Measurements from ENCODE around the gene NOP16. TPM values are rescaled to one million over a fixed set of nuclear protein-coding genes. Genes with fewer than 3 reads are reported as not detected.
A peak's percentile ranks its signal among the peaks of the same experiment; 100 is the strongest.

NOP16 gene
- total and polyA plus RNA-seq, 2 of the 13 experiments (the other 11 are each of a cell fraction or from before 2014, with no cell fraction given) = 43.3 to 48.4 TPM

DNA sequence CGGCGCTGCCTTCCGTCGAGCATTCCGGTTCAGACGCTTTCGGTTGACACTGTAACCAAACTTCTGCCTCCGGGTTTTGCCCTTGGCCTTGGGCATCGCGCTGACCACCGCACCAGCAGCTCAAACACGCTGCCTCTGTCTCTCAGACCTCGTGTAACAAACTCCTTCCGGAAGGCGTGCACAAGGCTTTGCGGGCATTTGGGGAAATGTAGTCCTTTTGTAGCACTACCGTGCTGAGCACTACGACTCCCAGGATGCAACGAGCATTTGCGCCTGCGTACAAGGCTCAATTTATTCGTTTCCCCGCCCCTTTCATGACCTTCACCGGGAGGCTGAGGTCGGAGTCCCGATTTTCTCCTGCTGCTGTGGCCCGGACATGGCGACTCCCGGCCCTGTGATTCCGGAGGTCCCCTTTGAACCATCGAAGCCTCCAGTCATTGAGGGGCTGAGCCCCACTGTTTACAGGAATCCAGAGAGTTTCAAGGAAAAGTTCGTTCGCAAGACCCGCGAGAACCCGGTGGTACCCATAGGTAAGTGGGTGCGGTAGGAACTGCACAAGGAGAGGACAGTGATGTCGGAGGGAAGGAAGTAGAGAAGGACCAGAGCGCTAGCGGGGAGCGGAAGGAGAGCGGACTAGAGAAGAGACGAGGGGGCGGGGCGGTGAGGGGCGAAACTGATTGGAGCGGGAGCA, at the start of gene NOP16, which contains the start of gene HIGD2A (continued):
- TF ChIP-seq, protein P1, sequence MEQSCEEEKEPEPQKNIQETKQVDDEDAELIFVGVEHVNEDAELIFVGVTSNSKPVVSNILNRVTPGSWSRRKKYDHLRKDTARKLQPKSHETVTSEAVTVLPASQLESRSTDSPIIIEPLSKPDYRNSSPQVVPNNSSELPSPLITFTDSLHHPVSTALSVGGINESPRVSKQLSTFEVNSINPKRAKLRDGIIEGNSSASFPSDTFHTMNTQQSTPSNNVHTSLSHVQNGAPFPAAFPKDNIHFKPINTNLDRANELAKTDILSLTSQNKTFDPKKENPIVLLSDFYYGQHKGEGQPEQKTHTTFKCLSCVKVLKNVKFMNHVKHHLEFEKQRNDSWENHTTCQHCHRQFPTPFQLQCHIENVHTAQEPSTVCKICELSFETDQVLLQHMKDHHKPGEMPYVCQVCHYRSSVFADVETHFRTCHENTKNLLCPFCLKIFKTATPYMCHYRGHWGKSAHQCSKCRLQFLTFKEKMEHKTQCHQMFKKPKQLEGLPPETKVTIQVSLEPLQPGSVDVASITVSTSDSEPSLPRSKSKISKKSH (CRISPR knock-in tag; IDR thresholded peaks at IDR 0.05; ENCODE audit: borderline replicate concordance) = peak; percentile 91
- TF ChIP-seq GATAD2A (CRISPR knock-in tag; IDR thresholded peaks at IDR 0.05) (0 out of 2 replicates have a peak, but pooled peaks have one; percentile 20), ZFX (CRISPR knock-in tag; IDR thresholded peaks at IDR 0.05; ENCODE audit: low read depth) (peak; percentile 85), NCOA5 (CRISPR knock-in tag; IDR thresholded peaks at IDR 0.05) (no peak), SMAD1 (CRISPR knock-in tag; IDR thresholded peaks at IDR 0.05; ENCODE audit: borderline replicate concordance, low read depth) (peak; percentile 76; the same call in 1 of the 2 replicates), ZGPAT (CRISPR knock-in tag; IDR thresholded peaks at IDR 0.05) (peak; percentile 86), EEA1 (CRISPR knock-in tag; IDR thresholded peaks at IDR 0.05; ENCODE audit: borderline replicate concordance) (no peak; the same call in 1 of the 2 replicates), NFYC (CRISPR knock-in tag; IDR thresholded peaks at IDR 0.05) (peak; percentile 70), XRCC5 (optimal IDR thresholded peaks at IDR 0.05; ENCODE audit: low read length) (peak; percentile 94), GATAD1 (CRISPR knock-in tag; IDR thresholded peaks at IDR 0.05) (peak; percentile 96), RBFOX2 (IDR thresholded peaks at IDR 0.05; ENCODE audit: low read depth, low read length) (peak; percentile 68), ATF1 (CRISPR knock-in tag; IDR thresholded peaks at IDR 0.05) (peak; percentile 86), ZBTB21 (CRISPR knock-in tag; IDR thresholded peaks at IDR 0.05) (no peak), TFE3 (CRISPR knock-in tag; IDR thresholded peaks at IDR 0.05) (peak; percentile 50), BORCS8-MEF2B (CRISPR knock-in tag; IDR thresholded peaks at IDR 0.05) (peak; percentile 91), ZNF124 (CRISPR knock-in tag; IDR thresholded peaks at IDR 0.05) (peak; percentile 20), SP2 (CRISPR knock-in tag; IDR thresholded peaks at IDR 0.05) (peak; percentile 78), SRSF9 (IDR thresholded peaks at IDR 0.05; ENCODE audit: borderline replicate concordance, insufficient read depth, low read depth, low read length, poor library complexity, severe bottlenecking) (no peak), JUNB (CRISPR knock-in tag; IDR thresholded peaks at IDR 0.05; ENCODE audit: borderline replicate concordance) (peak; percentile 18; the same call in 1 of the 2 replicates), ISL2 (CRISPR knock-in tag; IDR thresholded peaks at IDR 0.05) (0 out of 2 replicates have a peak, but pooled peaks have one; percentile 20), ZNF564 (CRISPR knock-in tag; IDR thresholded peaks at IDR 0.05) (no peak), ZNF160 (CRISPR knock-in tag; IDR thresholded peaks at IDR 0.05) (no peak; the same call in 1 of the 2 replicates)
- TF ChIP-seq, protein P2, sequence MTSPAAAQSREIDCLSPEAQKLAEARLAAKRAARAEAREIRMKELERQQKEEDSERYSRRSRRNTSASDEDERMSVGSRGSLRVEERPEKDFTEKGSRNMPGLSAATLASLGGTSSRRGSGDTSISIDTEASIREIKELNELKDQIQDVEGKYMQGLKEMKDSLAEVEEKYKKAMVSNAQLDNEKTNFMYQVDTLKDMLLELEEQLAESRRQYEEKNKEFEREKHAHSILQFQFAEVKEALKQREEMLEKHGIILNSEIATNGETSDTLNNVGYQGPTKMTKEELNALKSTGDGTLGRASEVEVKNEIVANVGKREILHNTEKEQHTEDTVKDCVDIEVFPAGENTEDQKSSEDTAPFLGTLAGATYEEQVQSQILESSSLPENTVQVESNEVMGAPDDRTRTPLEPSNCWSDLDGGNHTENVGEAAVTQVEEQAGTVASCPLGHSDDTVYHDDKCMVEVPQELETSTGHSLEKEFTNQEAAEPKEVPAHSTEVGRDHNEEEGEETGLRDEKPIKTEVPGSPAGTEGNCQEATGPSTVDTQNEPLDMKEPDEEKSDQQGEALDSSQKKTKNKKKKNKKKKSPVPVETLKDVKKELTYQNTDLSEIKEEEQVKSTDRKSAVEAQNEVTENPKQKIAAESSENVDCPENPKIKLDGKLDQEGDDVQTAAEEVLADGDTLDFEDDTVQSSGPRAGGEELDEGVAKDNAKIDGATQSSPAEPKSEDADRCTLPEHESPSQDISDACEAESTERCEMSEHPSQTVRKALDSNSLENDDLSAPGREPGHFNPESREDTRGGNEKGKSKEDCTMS (CRISPR knock-in tag; conservative IDR thresholded peaks at IDR 0.05) = no peak
- TF ChIP-seq, protein P3, sequence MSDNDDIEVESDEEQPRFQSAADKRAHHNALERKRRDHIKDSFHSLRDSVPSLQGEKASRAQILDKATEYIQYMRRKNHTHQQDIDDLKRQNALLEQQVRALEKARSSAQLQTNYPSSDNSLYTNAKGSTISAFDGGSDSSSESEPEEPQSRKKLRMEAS (IDR thresholded peaks at IDR 0.05) = peak; percentile 97
